SK-N-SH treated with all-trans-retinoic acid at 6 μM for 48 hours (cell line): ENCODE measurements around the gene LRRC37A3.
"Not testable (repeated sequence)": the region's sequence is repeated elsewhere in the genome, so short reads cannot be mapped to it uniquely, and the experiment has no call there.

Source experiments
- ARNTL ChIP-seq: fragments of 450-650 bp; formaldehyde crosslinking; IDR thresholded peaks from 2 replicates; pipeline ENCODE4 v1.5.0; 2020; ENCODE audit warnings: low read depth, mild to moderate bottlenecking, moderate library complexity, borderline replicate concordance
- ISL1 ChIP-seq: fragments of 250-450 bp; sonication (Bioruptor Pico); IDR thresholded peaks from 2 replicates; pipeline ENCODE4 v2.1.2; 2022; ENCODE audit warnings: mild to moderate bottlenecking, moderate library complexity
- ZFP3 ChIP-seq: fragments of 250-450 bp; sonication (Bioruptor Pico); IDR thresholded peaks from 2 replicates; pipeline ENCODE4 v1.5.0; 2020; ENCODE audit warnings: mild to moderate bottlenecking, moderate library complexity
- ZFP30 ChIP-seq: fragments of 450-650 bp; formaldehyde crosslinking; IDR thresholded peaks from 2 replicates; pipeline ENCODE4 v1.5.0; 2022; ENCODE audit warnings: mild to moderate bottlenecking, moderate library complexity
- TF ChIP-seq, protein P1 (sequence below): fragments of 250-450 bp; sonication (Bioruptor Pico); IDR thresholded peaks from 2 replicates; pipeline ENCODE4 v1.5.1; 2021; ENCODE audit warnings: mild to moderate bottlenecking, moderate library complexity
- TF ChIP-seq, protein P2 (sequence below): fragments of 250-450 bp; sonication (Bioruptor Pico); IDR thresholded peaks from 2 replicates; pipeline ENCODE4 v1.5.1; 2020; ENCODE audit warnings: low read depth, mild to moderate bottlenecking, moderate library complexity
- TF ChIP-seq, protein P3 (sequence below): fragments of 250-450 bp; sonication (Bioruptor Pico); IDR thresholded peaks from 2 replicates; pipeline ENCODE4 v1.5.0; 2020; ENCODE audit warnings: mild to moderate bottlenecking, moderate library complexity

DNA sequence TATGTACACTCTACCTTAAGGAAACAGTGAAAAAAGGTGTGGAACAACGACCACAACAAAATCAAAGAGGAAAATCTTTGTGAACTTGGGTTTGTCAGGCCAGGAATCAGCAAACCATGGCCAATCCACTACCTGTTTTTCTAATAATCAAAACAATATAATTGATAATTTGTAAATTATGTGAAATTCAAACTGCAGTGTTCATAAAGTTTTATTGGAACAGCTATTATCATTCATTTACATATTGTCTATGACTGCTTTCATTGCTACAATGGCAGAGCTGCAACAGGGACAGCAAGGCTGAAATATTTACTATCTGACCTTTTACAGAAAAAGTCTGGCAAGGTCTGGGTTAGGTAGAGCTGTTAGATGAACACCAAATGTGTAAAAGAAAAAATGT, 4.0 kb downstream of the LRRC37A3 start:
- TF ChIP-seq, protein P1, sequence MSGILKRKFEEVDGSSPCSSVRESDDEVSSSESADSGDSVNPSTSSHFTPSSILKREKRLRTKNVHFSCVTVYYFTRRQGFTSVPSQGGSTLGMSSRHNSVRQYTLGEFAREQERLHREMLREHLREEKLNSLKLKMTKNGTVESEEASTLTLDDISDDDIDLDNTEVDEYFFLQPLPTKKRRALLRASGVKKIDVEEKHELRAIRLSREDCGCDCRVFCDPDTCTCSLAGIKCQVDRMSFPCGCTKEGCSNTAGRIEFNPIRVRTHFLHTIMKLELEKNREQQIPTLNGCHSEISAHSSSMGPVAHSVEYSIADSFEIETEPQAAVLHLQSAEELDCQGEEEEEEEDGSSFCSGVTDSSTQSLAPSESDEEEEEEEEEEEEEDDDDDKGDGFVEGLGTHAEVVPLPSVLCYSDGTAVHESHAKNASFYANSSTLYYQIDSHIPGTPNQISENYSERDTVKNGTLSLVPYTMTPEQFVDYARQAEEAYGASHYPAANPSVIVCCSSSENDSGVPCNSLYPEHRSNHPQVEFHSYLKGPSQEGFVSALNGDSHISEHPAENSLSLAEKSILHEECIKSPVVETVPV (CRISPR knock-in tag): not testable (repeated sequence)
- not testable (repeated sequence) for TF ChIP-seq ZFP3, ZFP30, ARNTL, ISL1 (CRISPR knock-in tag)
- TF ChIP-seq, protein P2, sequence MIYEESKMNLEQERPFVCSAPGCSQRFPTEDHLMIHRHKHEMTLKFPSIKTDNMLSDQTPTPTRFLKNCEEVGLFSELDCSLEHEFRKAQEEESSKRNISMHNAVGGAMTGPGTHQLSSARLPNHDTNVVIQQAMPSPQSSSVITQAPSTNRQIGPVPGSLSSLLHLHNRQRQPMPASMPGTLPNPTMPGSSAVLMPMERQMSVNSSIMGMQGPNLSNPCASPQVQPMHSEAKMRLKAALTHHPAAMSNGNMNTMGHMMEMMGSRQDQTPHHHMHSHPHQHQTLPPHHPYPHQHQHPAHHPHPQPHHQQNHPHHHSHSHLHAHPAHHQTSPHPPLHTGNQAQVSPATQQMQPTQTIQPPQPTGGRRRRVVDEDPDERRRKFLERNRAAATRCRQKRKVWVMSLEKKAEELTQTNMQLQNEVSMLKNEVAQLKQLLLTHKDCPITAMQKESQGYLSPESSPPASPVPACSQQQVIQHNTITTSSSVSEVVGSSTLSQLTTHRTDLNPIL: not testable (repeated sequence)
- TF ChIP-seq, protein P3, sequence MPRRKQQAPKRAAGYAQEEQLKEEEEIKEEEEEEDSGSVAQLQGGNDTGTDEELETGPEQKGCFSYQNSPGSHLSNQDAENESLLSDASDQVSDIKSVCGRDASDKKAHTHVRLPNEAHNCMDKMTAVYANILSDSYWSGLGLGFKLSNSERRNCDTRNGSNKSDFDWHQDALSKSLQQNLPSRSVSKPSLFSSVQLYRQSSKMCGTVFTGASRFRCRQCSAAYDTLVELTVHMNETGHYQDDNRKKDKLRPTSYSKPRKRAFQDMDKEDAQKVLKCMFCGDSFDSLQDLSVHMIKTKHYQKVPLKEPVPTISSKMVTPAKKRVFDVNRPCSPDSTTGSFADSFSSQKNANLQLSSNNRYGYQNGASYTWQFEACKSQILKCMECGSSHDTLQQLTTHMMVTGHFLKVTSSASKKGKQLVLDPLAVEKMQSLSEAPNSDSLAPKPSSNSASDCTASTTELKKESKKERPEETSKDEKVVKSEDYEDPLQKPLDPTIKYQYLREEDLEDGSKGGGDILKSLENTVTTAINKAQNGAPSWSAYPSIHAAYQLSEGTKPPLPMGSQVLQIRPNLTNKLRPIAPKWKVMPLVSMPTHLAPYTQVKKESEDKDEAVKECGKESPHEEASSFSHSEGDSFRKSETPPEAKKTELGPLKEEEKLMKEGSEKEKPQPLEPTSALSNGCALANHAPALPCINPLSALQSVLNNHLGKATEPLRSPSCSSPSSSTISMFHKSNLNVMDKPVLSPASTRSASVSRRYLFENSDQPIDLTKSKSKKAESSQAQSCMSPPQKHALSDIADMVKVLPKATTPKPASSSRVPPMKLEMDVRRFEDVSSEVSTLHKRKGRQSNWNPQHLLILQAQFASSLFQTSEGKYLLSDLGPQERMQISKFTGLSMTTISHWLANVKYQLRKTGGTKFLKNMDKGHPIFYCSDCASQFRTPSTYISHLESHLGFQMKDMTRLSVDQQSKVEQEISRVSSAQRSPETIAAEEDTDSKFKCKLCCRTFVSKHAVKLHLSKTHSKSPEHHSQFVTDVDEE (CRISPR knock-in tag): not testable (repeated sequence)
